Measurements from ENCODE around the gene PALD1. TPM values are rescaled to one million over a fixed set of nuclear protein-coding genes. Genes with fewer than 3 reads are reported as not detected.

PALD1 gene
- total and polyA plus RNA-seq, 2 experiments from 2014 or later = 11.9 to 58.2 TPM

- Histone ChIP-seq H3K36me3 (ENCODE audit: insufficient read depth) (no peaks in the 10 kb centered on the region), H4K20me1 (replicated peaks; ENCODE audit: insufficient read depth) (no peaks in the 10 kb centered on the region), H3K27ac (ENCODE audit: low read depth) (no peak overlapping the region), H3K79me2 (replicated peaks; ENCODE audit: insufficient read depth) (no peaks in the 10 kb centered on the region), H3K9me2 (ENCODE audit: insufficient read depth) (no peaks in the 10 kb centered on the region), H3K27me3 (ENCODE audit: insufficient read depth) (no peaks in the 10 kb centered on the region), H3K4me1 (ENCODE audit: insufficient read depth) (peaks cover 8% of the 10 kb centered on the region; the same call in 1 of the 2 replicates), H3K4me2 (no peak overlapping the region), H3K4me3 (no peak overlapping the region), H2AFZ (no peak overlapping the region), H3F3A (replicated peaks; ENCODE audit: low read depth) (no peaks in the 10 kb centered on the region)
- H3K4me3 Mint-ChIP-seq = no peak overlapping the region
- DNase-seq (ENCODE audit: low spot score) (no peak), ATAC-seq (no peak)
- H3K36me3 Mint-ChIP-seq (ENCODE audit: low read depth) = peaks cover 3% of the 10 kb centered on the region; the same call in 2 of the 3 replicates
- H3K4me1 Mint-ChIP-seq = peaks cover 25% of the 10 kb centered on the region
- TF ChIP-seq REST (IDR thresholded peaks at IDR 0.05; ENCODE audit: unreplicated experiment) = no peak
- no peak for TF ChIP-seq EZH2phosphoT487 (IDR thresholded peaks at IDR 0.05; ENCODE audit: unreplicated experiment)
- TF ChIP-seq CREB1 (CRISPR knock-in tag; IDR thresholded peaks at IDR 0.05; ENCODE audit: low read depth) = no peak
- TF ChIP-seq CTCF (conservative IDR thresholded peaks at IDR 0.05; ENCODE audit: low read depth in 2 of 2) = no peak
- TF ChIP-seq NANOG (IDR thresholded peaks at IDR 0.05; ENCODE audit: borderline replicate concordance) = no peak
- no peak for TF ChIP-seq JUNB (IDR thresholded peaks at IDR 0.05; ENCODE audit: unreplicated experiment)
- TF ChIP-seq STAT1 (IDR thresholded peaks at IDR 0.05; ENCODE audit: unreplicated experiment) = no peak
- no peak for TF ChIP-seq EZH2 (IDR thresholded peaks at IDR 0.05; ENCODE audit: low read depth, unreplicated experiment)
- no peak for TF ChIP-seq ZNF114 (CRISPR knock-in tag; IDR thresholded peaks at IDR 0.05)
- TF ChIP-seq ZNF462 (CRISPR knock-in tag; IDR thresholded peaks at IDR 0.05) = no peak
- no peak for TF ChIP-seq POLR2AphosphoS5 (IDR thresholded peaks at IDR 0.05; ENCODE audit: low read depth)
- no peak for TF ChIP-seq ETS1 (IDR thresholded peaks at IDR 0.05)
- TF ChIP-seq ZNF331 (CRISPR knock-in tag; IDR thresholded peaks at IDR 0.05; ENCODE audit: low read depth) = no peak
- no peaks in the 10 kb centered on the region for H3K9me3 Mint-ChIP-seq
- H3K27ac Mint-ChIP-seq = no peak overlapping the region
- H3K27me3 Mint-ChIP-seq (ENCODE audit: insufficient read depth, low read depth, poor library complexity) = peaks cover 10% of the 10 kb centered on the region
Observed at GRCh38 chr10:70560511-70560941, 82.0 kb downstream of the PALD1 start.
